ENCODE data around the gene AGBL4.

The AGBL4 gene

DNA sequence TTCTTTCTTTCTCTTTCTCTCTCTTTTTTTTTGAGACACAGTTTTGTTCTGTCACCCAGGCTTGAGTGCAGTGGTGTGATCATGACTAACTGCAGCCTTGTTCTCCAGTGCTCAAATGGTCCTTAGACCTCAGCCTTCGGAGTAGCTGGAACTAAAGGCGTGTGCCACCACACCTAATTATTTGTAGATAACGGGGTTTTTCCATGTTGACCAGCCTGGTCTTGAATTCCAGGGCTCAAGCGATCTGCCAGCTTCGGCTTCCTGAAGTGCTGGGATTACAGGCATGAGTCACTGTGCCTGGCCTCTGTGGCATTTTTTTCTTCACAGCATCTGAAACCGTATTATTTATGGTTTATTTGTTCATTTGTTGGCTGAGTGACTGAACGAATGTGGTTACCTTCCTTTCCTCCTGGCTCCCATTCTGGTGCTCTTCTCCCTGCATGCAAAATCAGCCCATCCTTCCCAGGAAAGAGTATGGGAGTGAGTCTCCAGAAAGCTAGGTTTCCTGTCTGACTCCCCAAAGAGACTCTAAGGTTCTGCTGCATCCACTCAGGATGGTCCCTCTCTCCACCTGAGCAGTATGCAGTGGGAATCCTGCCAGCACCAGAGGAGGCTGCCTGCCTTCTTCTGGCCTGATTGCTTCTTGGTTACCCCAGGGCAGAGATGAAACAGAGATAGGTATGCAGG is 1092.1 kb downstream of the AGBL4 start:
- no peak for TF ChIP-seq CTCF (IDR thresholded peaks at IDR 0.05)

- no peak for TF ChIP-seq CTCF (IDR thresholded peaks at IDR 0.05)
Observed at GRCh38 chr1:48930011-48930410, 1093.7 kb downstream of the AGBL4 start.

DNA sequence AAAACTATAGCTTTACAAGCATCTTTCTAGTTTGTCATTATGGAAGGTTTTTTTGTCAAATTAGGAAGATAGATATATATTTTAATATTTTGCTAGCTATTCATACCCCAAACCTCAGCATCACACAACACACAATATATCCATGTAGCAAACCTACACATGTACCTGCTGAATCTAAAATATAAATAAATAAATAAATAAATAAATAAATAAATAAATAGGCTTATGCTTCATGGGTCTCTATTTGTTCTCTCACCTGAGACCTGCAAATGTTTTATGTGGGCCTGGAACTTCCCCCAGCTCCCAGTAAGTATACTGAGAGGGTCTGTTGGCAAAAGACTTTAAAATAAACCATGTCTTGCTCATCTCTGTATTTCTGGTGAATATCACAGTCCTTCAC is 1099.7 kb downstream of the AGBL4 start:
- TF ChIP-seq CTCF (IDR thresholded peaks at IDR 0.05): no peak

GRCh38 chr1:48923116-48923515 is 1100.6 kb downstream of the AGBL4 start:
- no peak for TF ChIP-seq CTCF (IDR thresholded peaks at IDR 0.05)

DNA sequence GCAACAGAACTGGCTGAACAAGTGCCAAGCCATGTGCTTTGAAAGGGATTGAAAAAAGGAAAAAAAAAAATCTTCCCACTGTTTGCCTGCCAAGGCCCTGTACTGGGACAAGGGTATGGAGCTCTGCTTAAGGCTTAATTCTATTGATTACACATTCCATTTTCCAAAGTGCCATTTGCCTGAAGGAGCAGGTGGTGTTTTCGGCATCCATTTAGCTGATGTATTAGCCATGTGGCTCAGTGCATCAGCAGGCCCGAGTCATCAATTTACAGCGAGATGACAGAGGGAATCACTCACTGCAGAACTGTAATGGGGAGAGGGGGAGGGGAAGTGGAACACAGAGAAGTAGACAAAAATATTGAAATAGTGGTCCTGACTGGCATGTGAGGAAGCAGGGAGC is 1102.9 kb downstream of the AGBL4 start:
- TF ChIP-seq CTCF (IDR thresholded peaks at IDR 0.05): no peak

GRCh38 chr1:48917901-48918603 is 1105.7 kb downstream of the AGBL4 start:
- no peak for TF ChIP-seq CTCF (IDR thresholded peaks at IDR 0.05)

- no peak for TF ChIP-seq CTCF (IDR thresholded peaks at IDR 0.05)
Observed at GRCh38 chr1:48917070-48917454, 1106.7 kb downstream of the AGBL4 start.

Data from LNCAP (cell line).